HuH-7 (cell line): ENCODE measurements around the gene CSGALNACT2.

ENCODE experiments used
- DNase-seq: peaks from one replicate; pipeline ENCODE4 v3.0.0; 2011; ENCODE audit warnings: low spot score

The CSGALNACT2 gene

DNA sequence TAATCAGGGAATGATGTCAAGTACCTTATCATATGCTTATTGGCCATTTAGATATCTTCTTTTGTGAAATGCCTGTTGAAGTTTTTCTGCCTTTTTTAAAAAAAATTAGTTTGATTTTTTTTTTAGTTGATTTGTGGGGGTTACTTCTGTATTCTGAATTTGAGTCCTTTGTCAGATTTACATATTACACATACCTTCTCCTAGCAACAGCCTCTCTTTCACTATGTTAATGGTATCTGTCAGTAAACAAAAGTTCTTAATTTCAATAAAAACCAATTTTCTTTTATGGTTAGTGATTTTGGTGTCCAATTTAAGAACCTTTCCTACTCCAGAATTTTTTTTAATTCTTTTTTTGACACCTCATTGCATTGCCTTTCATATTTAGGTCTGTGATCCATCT is 52.0 kb downstream of the CSGALNACT2 start:
- DNase-seq: no peak

DNA sequence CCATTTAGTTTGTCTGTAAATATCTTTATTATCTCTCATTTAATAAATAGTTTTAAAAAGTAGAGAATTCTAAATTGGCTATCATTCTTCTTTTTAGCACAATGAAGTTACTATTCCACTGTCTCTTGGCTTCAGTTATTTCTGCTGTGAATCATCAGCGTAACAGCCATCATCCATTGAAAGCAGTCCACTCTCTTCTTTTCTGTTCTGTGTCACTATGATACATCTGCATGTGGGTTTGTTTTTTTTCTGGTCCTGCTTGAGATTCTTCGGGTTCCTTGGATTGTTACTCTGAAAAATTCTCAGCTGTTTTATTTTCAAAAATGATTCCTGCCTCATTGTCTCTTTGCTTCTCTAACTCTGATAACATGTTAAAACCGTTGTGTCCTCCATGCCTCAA is 52.5 kb downstream of the CSGALNACT2 start:
- no peak for DNase-seq

DNA sequence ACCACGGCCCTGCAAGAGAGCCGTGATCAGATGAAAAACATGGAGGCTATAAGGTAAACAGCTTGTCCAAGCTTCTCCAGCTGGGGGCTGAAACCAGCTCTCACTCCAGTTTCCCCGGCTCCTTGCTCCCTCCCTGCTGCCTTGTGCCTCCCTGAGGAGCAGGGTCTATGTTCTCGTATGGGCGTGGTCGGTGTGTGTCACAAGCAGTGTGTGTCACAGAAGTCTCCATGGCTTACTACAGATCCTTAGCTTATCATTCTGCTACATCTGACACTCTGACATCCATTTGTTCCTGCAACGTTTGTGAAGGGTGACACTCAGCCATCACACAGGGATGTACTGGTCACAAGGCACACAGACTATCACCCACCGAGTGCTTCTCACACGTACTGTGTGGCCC is 54.6 kb downstream of the CSGALNACT2 start:
- no peak for DNase-seq

DNA sequence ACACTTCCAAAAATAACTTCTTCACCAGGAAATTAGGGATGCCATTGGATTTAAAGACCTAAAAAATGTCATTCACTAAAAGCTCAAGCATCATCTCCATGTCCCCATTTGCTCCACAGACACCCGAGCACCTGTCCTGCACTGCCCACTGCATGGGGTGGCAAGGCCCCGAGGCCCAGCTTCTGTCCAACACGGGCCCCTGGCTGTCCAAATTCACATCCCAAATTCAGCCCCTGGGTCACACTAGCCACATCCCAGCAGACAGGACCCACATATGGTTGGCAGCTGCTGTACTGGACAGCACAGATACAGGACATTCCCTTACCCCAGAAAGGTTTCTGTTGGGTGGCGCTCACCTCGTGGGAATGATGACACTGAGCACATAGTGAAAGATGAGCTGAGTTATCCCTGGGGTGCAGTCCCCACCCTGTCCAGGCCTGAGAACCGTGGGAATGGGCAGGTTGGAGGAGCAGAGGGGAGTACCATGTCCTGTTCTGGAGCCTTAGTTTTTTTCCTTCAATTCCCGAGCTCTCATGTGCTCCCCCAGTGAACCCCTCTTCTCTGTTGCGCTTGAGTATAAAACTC is 55.3 kb downstream of the CSGALNACT2 start:
- DNase-seq: no peak

DNA sequence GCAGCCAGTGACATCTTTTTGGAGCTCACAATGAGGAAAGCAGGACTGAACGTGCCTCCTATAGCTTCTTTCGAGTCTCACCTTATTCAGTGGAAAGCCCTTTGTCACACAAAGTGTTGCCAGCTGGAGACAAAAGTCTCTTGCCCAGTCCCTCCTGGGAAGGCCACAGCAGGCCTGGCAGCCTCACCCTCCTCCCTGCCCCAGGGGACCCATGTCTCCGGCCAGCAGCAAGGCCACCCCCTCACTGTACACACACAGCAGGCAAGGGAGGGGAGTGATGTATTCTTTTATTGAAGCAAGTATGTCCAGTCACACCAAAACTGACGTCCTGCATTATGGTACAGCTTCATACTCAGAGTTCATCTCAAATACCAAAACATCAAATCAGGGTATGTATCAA is 56.0 kb downstream of the CSGALNACT2 start:
- no peak for DNase-seq

DNA sequence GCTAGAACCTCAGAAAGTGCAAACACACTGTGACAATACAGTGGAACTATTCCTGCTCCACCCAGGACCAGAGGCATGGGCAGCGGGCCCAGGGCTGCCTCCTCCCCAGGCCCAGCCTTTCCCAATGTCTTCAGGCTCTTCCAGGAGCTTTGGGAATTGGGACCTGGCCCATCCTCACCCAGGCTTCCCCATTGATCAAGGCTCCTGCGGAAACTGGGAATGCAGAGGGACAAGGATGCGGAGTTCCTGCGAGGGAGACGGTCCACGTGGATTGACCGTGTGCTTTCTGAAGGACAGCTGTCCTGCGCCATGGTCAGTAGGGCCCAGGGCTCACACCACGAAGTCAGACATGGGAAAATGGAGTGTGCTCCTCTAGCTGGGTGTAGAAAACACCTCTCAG is 56.6 kb downstream of the CSGALNACT2 start:
- no peak for DNase-seq

DNA sequence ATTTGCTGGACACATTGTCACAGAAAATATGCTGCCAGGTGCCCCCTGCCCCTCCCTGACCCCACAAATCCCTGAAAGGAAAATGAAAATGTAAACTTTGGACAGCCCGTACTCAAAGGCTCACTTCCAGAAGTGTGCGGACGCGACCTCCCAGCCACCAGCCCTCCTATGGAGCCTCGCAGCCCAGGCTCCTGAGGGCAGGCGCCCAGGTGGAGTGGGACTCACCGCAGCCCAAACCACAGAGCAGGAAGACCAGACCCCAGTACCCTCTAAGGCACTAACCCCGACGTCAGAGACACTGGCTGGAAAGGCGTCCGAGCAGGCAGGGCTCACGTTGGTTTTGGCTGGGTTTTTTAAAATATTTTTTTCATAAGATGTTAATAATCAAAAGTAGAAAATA is 57.3 kb downstream of the CSGALNACT2 start:
- DNase-seq: no peak

DNA sequence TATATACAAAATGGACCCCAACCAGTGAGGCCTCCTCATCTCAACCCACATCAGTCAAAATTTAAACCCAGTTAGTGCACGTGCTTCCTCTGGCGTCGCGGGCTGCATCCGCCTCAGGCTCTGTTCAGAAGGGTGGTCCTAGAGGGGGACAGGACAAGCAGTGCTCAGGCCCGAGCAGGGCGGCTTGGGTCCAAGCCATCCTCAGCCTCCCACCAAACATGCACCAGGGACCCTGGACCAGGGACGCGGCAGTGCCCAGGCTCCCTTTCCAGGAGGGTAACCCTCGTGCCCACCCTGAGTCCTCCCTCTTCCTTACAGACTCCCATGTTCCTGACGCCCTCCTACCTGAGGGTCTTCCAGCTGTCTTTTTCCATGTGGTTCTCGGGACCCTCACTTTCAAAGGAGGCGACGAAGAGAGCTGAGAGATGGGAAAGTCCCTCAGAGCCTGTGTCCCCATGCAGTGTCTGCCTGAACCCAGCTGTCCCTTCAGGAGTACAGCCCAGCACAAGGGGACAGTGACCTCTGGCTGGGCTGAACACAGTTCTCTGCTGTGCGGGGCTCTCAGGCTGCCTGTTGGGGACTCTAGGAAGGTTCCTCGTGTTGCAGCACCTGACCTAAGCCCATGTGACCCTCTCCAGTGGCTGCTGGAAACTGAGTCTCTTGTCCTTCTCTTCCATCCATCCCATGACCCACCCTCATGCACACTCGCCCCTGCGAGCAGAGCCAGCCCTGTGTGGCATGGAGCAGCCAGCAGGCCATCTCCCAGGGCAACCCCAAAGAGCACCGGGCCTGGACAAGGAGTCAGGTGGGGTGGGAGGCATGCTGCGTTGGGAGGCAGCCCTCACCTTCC is 58.1 kb downstream of the CSGALNACT2 start:
- no peak for DNase-seq

DNA sequence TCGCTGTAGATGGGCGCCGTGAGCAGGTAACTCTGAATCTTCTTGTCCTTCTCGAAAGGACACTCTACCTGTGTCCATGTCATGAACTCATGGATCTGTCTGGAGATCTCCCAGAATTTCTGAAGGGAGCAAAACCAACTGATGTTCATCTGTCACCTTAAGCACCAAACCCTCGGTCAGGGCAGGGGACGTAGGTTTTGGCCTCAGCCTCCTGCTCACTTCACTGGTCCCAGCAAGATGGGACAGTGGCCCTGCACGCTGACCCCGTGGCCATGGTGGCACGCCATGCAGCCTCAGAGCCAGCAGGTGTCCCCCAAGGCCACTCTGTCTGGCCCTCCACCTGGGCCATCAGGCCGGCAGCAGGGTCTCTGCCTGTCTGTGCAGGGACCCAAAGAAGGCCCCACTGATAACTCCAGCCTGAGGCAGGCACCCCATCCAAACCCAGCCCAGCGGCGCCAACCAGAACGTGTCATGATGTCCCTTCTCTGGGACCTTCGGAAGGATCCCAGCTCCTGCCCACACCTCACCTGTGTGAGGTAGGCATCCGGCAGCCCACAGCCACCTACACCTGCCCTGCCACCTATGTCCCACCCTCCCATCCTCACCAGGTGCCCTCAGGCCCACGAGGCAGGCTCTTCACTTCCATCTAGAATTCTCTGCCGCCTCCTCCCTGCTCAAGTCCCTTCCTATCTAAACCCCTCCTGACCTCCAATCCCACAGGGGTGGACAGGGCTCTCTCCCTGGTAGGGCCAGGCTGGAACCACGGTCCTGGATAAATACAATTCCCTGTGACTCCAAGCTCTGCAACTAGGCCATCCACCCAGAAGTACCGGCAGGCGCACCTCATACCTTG is 59.0 kb downstream of the CSGALNACT2 start:
- DNase-seq: no peak

DNA sequence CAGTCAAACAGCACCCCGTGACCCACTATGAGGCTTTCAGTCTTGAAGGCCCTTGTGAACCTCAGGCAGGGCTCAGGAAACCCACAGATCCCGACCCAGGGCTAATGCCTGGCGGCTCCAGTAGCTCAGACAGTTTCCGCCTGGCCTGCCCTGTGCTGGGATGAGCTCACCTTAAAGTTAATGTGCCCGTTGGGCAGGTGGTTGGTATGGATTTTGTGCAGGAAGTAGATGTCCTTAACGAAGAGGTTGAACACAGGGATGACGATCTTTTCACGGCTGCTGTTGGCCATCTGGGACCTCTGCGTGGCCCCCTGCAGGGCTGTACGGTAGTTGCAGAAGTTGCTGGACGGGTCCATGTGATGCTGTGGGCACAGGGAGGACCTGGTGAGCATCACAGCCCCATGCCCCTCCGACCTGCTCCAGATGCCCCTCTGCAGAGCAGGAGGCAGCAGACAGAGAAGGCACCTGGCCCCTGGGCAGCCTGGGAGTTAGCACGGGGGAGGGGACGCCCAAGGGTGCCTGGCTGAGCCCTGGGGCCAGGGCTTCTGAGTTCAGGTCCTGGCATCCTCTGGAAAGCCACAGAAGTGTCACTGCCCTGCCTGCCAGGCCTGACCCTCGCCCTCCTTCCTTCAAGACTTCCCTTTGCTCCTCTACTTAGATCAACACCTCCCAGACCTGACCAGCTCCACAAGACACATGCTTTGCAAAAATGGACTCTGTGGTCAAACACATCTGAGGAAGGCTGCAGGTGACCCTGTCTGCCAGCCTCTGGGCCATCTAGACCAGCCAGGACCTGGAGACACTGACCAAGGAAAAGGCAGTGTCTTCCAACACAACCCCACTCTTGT is 59.8 kb downstream of the CSGALNACT2 start:
- peak; percentile 61 for DNase-seq

DNA sequence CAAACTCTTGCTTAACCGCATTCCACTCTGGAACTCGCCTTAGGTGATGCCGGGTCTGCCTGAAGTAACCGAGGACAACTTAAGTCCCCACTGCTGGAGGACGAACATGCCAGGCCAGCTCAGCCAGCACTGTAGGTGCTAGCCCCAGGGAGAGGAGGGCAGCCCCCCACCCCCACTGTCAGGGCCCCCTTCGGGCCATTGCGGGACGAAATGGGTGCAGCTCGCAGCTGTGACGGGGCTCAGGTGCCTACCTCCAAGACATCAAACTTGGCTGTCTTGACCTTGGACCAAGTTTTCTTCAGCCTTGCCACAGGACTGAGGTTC is 60.4 kb downstream of the CSGALNACT2 start:
- DNase-seq: no peak

DNA sequence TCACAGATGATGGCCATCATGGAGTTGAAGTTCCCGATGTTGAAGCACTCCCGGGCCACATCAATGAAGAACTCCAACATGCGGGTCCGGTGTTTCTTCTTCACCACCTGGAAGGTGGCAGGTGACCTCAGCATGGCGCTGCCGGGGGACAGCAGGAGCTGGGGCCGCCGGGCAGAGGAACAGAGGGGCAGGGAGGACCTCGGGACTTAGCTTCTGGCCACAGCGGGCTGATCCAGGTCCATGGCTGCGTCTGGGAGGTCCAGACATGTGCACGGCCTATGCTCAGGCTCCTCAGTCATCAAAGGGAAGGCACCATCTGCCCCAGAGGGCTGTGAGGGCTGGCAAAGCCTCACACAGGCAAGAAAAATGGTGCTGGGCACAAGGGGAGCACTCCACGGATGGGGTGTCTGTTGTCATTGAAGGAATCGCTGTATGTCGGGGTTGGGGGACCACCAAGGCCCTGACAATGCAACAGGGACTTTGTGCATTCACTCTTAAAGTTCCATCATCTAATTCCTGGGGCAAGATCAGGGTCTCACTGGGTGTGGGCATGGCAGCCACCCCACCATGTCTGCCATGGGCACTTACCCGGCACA is 60.9 kb downstream of the CSGALNACT2 start:
- no peak for DNase-seq

DNA sequence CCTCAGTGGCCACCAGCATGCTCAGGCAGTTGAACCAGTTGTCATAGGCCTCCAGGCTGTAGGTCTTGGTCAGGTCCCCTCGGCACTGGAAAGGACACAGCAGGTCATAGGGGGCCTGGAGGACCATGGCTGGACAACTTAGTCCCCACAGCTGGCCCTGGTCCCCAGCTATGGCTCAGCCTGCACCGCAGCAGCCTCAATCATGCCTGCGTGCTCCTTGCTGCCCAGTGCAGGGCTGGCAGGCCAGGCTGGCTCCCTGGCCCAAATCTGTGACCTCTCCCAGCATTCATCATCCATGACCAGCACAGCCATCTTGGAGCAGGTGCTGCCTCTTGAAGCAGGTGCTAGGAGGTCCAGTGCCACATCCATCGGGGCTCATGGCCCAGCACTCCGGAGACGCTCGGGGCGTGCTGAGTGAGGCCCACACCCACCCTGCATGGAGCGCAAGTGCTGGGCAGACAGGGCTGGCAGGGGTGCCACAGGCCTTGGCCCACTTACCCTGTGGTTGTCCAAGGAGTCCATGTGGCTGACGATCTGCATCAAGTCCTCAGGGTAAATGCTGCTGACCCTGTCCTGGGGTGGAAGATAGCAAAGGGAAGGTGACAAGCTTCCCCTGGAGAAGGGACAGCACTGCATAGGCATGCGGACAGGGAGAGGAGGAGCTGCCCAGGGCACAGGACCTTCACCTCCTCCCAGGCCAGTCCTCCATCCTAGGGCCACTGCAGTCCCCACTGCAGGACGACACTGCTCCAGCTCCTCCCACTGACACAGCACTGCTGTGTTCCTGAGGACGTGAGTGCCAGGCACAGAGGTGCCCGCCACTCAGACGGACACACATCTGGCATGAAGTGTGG is 61.7 kb downstream of the CSGALNACT2 start:
- DNase-seq: no peak

DNA sequence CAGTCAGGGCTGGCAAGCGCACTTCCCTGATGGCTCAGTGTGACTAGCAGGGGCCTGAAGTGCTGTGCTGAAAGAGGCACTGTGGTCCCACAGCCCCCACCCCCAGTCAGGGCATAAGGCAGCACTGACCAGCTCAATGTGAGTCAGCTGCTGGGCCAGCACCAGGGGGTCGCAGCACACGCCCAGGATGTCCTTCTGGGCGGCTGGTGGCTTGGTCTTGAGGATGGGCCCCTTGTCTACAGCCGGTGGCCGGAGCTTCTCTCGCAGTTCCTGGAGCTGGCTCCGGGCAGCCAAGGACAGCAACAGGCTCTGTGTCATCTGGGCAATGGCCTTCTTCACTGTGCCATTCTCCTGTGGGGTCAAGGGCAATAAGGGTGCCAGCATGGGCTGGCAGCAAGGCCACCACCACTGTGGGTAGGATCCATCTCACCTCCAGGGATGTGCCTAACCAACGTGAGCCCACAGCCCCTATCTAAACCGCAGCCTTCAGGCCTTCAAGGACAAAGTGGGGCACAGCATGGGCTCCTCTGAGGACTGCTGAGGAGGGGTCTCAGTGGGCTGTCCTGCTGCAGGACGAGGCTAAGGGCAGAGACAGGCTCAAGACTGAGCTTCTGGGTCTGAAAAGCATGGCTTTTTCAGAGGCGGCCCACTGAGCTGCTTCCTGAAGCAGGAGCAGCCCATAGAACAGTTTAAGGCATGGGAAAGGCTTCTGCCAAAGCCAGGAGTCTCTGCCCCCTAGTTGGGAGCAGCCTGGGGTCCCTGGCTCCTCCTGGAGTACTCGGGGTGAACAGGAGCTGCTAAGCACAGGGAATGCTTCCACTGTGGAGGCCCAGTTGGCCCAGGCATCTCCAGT is 62.5 kb downstream of the CSGALNACT2 start:
- DNase-seq: no peak

DNA sequence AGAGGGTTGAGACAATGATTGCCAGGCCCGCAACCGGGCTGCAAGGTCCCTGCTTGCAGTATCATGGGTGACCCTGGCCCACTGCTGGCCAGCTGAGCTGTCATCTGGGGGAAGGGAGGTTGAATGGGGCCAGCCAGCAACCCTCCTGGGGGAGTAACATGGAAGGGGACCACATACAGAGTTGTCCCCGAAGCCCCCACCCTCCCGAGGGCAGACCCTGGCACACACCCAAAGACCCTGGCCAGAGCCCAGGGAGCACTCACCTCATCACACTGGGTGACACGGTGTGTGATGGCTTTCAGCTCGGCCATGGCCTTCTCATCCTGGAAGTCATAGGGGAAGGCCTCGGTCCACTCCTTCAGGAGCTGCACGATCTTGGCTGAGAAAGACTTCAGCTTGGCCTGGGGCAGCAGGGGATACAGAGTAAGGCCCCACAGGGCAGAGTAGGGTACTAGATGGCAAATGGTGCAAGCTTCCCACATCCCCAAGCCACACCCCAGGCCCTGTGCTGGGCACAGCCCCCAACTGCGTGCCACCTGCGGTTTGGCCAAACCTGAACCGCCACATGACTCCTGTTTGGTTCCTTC is 63.4 kb downstream of the CSGALNACT2 start:
- DNase-seq: no peak

DNA sequence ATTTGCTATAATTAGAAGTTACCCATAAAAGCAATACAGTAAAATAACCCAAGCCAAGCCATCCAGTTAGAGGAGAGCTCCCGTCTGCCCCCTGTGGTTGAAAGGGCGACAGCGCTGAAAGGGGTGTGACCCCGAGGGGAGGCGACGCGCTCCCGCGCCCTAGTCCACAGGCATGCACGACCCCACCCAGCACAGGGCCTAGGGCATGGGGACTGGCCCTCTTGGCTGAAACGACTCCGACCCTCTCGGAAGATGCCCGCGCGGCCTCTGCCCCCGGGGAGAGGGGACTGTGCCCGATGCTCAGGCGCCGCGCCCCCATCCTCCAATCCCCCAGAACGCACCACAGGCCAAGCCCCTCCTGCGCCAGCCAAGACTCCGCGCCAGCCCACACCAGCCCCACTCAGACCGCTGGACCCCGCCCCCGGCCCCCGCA is 64.0 kb downstream of the CSGALNACT2 start:
- no peak for DNase-seq

DNA sequence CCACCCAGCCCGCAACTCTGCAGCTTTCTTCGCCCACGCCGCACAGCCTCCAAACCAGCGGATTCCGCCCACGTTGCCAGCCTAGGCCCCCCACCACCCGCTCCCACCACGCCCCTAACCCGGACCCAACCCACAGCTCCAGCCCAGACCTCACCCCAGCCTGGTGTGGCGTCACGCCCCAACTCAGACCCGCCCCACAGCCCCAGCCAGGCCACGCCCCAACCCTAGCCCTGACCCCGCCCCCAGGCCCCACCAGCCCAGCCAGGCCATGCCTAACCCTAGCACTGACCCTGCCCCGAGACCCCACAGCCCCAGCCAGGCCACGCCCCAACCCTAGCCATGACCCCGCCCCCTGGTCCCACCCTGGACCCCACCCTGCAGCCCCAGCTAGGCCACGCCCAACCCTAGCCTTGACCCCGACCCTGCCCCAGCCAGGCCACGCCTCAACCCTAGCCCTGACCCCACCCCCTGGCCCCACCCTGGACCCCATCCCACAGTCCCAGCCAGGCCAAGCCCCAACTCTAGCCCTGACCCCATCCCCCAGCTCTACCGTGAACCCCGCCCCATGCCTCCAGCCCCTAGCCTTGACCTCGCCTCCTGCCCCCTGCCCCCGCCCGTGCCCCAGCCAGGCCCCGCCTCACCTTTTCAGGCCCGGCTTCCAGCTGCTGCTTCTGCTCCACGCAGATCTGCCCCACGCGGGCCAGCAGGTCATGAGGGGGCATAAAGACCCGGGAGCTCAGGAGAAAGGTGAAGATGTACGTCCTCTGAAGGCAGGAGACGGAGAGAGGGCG is 64.6 kb downstream of the CSGALNACT2 start:
- DNase-seq: no peak

DNA sequence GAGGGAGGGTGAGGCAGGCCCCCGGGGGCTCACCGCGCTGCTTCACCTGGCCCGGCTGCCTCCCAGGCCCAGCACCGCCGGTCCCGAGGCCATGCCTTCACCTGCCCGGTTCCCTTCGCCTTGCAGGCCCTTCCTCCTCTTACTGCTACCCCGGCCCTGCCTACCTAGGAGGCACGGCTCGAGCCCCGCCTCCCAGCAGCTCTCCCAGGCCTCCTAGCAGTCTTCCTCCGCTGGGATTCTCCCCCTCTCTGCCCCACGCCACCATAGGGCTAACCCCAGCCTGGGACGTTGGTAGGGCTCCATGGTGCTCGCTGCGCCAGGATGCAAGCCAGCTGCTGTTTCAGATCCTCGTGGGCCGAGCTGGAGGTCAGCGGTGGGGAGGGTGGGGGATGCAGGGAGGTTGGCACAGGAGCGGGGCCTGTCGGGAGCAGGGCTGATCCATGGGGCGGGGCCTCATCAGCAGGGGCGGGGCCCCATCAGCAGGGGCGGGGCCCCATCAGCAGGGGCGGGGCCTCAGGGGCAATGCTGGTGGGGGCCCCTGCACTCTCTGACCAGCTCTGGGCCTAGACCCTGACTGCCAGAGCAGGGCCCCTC is 65.3 kb downstream of the CSGALNACT2 start:
- DNase-seq: no peak
